HK-2 (cell line): ENCODE results near the gene AGPAT3.

Experiments
- DNase-seq: peaks from one replicate; pipeline ENCODE4 v3.0.0-alpha.2; 2018; ENCODE audit not compliant: unreplicated experiment

Gene AGPAT3

GRCh38 chr21:43993420-43993934 lies 128.5 kb downstream of the AGPAT3 start:
- DNase-seq, result no peak

DNA sequence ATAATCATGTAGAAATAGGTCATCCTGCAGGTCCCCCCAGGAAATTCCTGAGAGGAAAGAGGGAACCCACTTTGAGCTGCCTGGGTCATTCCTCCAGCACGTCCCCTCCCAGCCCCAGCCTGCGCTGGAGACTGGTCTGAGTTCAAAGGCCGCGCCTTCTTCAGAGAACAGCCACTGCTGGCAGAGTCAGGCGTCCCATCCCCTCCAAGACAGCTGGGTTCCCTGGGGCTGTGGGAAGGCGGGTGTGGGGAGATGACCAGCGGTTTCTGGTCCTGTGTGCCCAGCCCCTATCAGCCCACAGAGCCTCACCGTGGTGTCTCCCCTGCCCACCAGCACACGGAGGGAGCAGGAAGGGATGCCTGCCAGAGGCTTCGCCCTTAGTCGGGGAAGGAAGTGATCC lies 129.1 kb downstream of the AGPAT3 start:
- no peak for DNase-seq

GRCh38 chr21:43994646-43995045 lies 129.6 kb downstream of the AGPAT3 start:
- no peak for DNase-seq

DNA sequence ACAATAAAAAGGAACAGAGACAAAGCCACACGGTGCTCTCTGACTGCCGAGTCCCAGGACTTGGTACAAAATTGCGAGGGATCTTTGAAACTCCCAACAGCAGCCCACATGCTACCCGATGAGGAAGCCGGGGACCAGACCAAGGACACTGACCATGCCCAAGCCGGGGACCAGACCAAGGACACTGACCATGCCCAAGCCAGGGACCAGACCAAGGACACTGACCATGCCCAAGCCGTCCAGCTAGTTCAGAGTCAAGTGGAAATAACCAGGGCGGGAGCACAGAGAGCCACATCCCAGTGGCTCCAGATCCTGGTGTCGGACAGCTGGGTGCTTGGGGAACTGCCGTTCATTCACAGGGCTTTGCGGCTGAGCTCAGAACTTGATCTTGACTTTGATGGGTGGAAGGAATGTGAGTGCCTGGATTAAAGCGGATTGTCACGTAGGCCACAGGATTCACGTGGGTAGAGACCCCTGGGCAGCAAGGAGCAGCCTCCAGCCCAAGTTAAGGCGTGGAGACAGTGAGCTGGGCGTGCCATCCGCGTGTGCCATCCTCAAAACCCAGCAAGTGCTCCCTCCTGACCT lies 130.6 kb downstream of the AGPAT3 start:
- no peak for DNase-seq

GRCh38 chr21:43997766-43998742 lies 133.0 kb downstream of the AGPAT3 start:
- DNase-seq, result no peak

GRCh38 chr21:44000360-44000759 lies 135.3 kb downstream of the AGPAT3 start:
- no peak for DNase-seq

DNA sequence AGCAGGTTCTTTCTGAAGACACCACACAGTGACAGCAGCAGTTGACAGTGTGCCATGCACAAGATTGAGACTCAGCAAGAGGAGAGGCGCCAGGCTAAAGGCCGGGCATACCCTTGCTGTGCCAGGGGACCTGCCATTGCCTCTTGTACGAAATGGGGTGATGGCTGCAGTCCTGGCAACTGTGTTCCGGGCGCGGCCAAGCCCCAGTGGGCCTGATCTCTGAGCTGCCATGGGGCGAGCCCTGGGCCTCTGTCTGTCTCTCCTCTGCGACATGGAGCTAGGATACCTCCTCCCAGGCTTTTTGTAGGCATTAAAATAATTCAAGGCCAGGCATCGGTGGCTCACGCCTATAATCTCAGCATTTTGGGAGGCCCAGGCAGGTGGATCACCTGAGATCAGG lies 137.5 kb downstream of the AGPAT3 start:
- no peak for DNase-seq

DNA sequence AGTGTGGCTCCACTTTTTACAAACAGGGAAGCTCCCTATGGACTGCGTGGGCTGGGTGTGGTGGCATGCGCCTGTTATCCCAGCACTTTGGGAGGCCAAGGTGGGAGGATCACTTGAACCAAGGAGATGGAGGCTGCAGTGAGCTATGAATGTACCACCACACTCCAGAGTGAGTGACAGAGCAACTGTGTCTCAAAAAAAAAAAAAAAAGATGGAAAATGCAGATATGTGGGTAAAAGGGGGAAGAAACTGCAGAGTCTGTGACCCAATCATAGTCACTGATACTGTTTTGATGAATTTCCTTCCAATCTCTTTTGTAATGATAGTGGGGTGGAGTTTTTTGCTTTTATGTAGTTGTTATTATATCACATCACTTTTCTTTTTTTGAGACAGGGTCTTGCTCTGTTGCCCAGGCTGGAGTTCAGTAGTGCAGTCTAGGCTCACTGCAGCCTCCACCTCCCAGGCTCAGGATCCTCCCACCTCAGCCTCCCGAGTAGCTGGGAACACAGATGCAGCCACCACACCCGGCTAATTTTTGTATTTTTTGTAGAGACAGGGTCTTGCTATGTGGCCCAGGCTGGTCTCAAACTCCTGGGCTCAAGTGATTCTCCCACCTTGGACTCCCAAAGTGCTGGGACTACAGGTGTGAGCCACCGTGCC lies 138.4 kb downstream of the AGPAT3 start:
- DNase-seq, result no peak

- DNase-seq, result no peak
Observed at GRCh38 chr21:44005071-44005470, 140.0 kb downstream of the AGPAT3 start.

GRCh38 chr21:44005593-44005992 lies 140.6 kb downstream of the AGPAT3 start:
- DNase-seq, result no peak

DNA sequence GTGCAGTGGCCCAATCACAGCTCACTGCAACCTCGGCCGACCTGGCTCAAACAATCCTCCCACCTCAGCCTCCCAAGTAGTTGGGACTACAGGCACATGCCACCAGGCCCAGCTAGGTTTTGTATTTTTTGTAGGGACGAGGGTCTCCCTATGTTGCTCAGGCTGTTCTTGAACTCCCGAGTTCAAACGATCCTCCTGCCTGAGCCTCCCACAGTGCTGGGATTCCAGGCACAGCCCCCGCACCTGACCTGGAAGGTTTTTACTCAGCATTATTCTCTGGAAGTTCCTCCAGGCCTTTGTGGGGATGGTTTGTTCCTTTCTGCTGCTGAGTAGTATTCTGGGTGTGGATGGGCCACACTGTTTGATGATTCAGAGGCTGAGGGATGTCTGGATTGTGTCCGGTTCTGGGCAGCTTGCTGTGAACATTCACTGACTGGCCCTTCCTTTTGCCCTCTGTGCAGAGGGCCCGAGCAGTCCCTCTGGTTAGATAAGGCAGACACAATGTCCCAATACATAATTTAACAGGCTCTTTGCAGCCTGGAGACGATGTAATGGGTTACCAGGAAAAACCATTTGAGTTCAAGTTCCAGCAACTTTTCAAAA lies 141.1 kb downstream of the AGPAT3 start:
- peak; percentile 63 for DNase-seq

DNA sequence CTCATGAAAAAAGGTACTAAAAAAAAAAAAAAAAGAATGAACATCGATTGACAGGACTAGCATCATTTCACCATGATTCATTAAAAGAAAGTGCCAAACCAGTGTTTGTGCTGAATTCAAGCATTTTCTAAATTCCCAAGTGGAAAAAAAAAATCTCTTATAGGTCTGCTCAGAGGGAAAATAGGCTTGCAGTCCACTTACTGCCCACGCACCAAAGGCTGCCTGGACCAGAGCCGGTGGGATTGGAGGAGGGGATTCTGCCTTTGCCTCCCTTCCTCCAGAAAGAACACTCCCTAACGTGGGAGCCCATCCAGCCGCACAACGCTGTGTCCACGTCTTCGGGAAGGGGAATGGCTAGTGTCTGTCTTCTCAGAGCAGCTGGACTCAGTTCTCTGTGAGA lies 141.6 kb downstream of the AGPAT3 start:
- DNase-seq, result peak; percentile 12

- no peak for DNase-seq
Observed at GRCh38 chr21:44010429-44010828, 145.4 kb downstream of the AGPAT3 start.

GRCh38 chr21:44011123-44011522 lies 146.1 kb downstream of the AGPAT3 start:
- DNase-seq, result no peak

GRCh38 chr21:44011579-44012473 lies 146.8 kb downstream of the AGPAT3 start, which contains the start of gene TRAPPC10:
Gene TRAPPC10 (plus strand): TSS chr21:44012309. CDS start chr21:44012494, 185 bp downstream.
- DNase-seq, result peak; percentile 69

DNA sequence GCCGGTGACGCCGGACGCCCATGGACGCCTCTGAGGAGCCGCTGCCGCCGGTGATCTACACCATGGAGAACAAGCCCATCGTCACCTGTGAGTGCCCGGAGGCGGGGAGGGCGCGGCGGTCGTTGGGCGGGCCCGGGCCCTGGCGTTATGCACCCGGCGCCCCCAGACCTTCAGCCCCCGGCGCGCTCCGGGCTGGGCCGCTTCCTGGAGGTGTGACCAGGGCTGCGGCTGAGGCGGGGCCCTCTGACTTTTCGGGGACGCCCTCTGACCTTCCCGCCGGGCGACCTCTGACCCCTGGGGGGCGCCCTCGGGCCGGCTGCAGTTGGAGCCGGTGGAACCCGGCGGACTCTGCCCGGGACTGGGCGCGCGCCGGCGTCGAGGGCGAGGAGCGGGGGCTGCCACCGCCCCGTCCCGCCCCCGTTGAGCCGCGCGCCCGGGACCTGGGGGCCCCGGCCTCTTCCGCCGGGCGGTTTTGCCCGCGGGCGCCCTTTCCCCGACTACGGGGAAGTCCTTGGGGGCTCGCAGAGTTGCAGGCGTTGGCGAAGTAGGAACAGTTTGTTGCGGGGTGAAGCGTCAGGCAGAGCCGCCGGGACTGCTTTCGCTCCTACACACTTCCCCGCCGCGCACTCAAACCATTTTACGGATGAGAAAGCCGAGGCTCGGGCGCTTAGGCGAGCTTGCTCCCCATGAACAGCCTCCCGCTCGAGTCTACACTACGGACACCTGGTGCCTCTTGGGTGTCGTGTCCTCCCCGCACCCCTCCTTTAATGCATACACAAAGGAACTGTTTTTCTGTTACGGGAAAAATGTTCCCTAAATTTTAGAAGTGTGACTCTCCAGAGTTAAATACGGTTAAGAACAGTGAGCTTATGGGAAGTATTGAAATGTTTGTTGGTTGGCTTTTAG lies 147.7 kb downstream of the AGPAT3 start:
- DNase-seq, result peak; percentile 54

GRCh38 chr21:44013380-44014088 lies 148.5 kb downstream of the AGPAT3 start:
- no peak for DNase-seq

- no peak for DNase-seq
Observed at GRCh38 chr21:44017601-44018000, 152.6 kb downstream of the AGPAT3 start.

DNA sequence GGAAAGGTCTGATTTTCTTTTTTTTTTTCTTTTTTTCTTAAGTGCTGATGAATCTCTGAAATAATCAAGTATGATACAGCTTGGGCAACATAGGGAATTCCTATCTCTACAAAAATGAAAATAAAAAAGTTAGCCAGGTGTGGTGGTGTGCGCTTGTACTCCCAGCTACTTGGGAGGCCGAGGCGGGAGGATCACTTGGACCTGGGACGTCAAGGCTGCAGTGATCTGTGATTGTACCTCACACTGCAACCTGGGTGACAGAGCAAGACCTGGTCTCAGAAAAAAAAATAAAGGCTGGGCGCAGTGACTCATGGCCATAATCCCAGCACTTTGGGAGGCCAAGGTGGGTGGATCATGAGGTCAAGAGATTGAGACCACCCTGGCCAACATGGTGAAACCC lies 153.1 kb downstream of the AGPAT3 start:
- no peak for DNase-seq
